HG03039 (cell line): ENCODE data around the gene DPM1.
"Not testable (repeated sequence)": the region's sequence is repeated elsewhere in the genome, so short reads cannot be mapped to it uniquely, and the experiment has no call there.

Experiments used
- ATAC-seq: cut with Tn5 transposase; IDR thresholded peaks from one replicate; pipeline ENCODE4 v1.9.1; 2021; ENCODE audit warnings: mild to moderate bottlenecking, moderate library complexity; ENCODE audit not compliant: unreplicated experiment

Gene DPM1

GRCh38 chr20:50980071-50980681, 21.8 kb upstream of the DPM1 start:
- ATAC-seq, result no peak

- not testable (repeated sequence) for ATAC-seq
Observed at GRCh38 chr20:50978533-50978932, 20.2 kb upstream of the DPM1 start.

GRCh38 chr20:50977066-50978021, 19.0 kb upstream of the DPM1 start:
- no peak for ATAC-seq

- ATAC-seq, result no peak
Observed at GRCh38 chr20:50975701-50976330, 17.5 kb upstream of the DPM1 start.

- no peak for ATAC-seq
Observed at GRCh38 chr20:50969912-50970311, 11.6 kb upstream of the DPM1 start.

- ATAC-seq, result no peak
Observed at GRCh38 chr20:50969435-50969834, 11.1 kb upstream of the DPM1 start.

- ATAC-seq, result no peak
Observed at GRCh38 chr20:50968289-50968688, 10.0 kb upstream of the DPM1 start.

- ATAC-seq, result no peak
Observed at GRCh38 chr20:50967586-50967985, 9.3 kb upstream of the DPM1 start.

GRCh38 chr20:50959543-50960126, 1.3 kb upstream of the DPM1 start:
- no peak for ATAC-seq

- peak; percentile 61 for ATAC-seq
Observed at GRCh38 chr20:50958615-50959542, 547 bp upstream of the DPM1 start, which contains the start of gene MOCS3. MOCS3 (plus strand) TSS chr20:50958818; CDS start chr20:50958843, 25 bp downstream.

- no peak for ATAC-seq
Observed at GRCh38 chr20:50957276-50957675, 1.1 kb downstream of the DPM1 start.

- ATAC-seq, result no peak
Observed at GRCh38 chr20:50953821-50954220, 4.5 kb downstream of the DPM1 start.

GRCh38 chr20:50953196-50953595, 5.1 kb downstream of the DPM1 start:
- ATAC-seq, result no peak

GRCh38 chr20:50948132-50948785, 10.1 kb downstream of the DPM1 start:
- ATAC-seq, result no peak

- no peak for ATAC-seq
Observed at GRCh38 chr20:50943069-50943468, 15.3 kb downstream of the DPM1 start.

GRCh38 chr20:50933589-50933988, 24.7 kb downstream of the DPM1 start:
- ATAC-seq, result no peak

GRCh38 chr20:50932691-50933280, 25.5 kb downstream of the DPM1 start:
- no peak for ATAC-seq

- ATAC-seq, result no peak
Observed at GRCh38 chr20:50932016-50932485, 26.3 kb downstream of the DPM1 start.
